Measurements from ENCODE around the gene MRFAP1L1.

GRCh38 chr4:6686104-6686787 is 23.4 kb downstream of the MRFAP1L1 start:
- TF ChIP-seq CTCF (IDR thresholded peaks at IDR 0.05) (no peak), POLR2A (IDR thresholded peaks at IDR 0.05) (no peak)
